Esophagus squamous epithelium (tissue), 5 donors: Measurements from ENCODE around the gene WDR5B. TPM values are rescaled to one million over a fixed set of nuclear protein-coding genes. Genes with fewer than 3 reads are reported as not detected.

Source experiments
- DNase-seq: peaks from one replicate; lab custom pipeline; 2025; lab: John Stamatoyannopoulos, UW
- H3K27ac ChIP-seq, 4 donors: fragments of 200-600 bp; sonication (generic); one replicate each; pipeline ENCODE4 v1.5.1; 2016 to 2019; ENCODE audit warnings: mild to moderate bottlenecking in 1 of 4
- H3K27me3 ChIP-seq, 4 donors: fragments of 200-600 bp; sonication (generic); 1 replicate in 3 of 4; 2 replicates in 1 of 4; pipeline versions ENCODE4 v1.5.1 to v1.6.0; 2017 to 2021; ENCODE audit warnings: antibody characterized with exemption in 1 of 4
- H3K36me3 ChIP-seq, 3 donors: fragments of 200-600 bp; sonication (generic); one replicate each; pipeline ENCODE4 v1.5.1; 2016 to 2019
- H3K4me1 ChIP-seq, 3 donors: fragments of 200-600 bp; sonication (generic); one replicate each; pipeline ENCODE4 v1.5.1; 2017 to 2019
- H3K4me3 ChIP-seq, 4 donors: fragments of 200-600 bp; sonication (generic); 1 replicate in 3 of 4; 2 replicates in 1 of 4; pipeline ENCODE4 v1.5.1; 2016 to 2019; ENCODE audit warnings: mild to moderate bottlenecking in 2 of 4, moderate library complexity in 1 of 4
- H3K9me3 ChIP-seq, 3 donors: fragments of 200-600 bp; sonication (generic); one replicate each; pipeline ENCODE4 v1.5.1; 2016 to 2019
- CTCF ChIP-seq, 6 experiments: fragments of 450-650 bp in 4 of 6; fragments of 200-600 bp in 2 of 6; sonication (generic) in 2 of 6; IDR thresholded peaks; one replicate each; pipeline ENCODE4 v1.5.1; 2016 to 2019; ENCODE audit warnings: antibody characterized with exemption in 6 of 6, mild to moderate bottlenecking in 4 of 6, moderate library complexity in 4 of 6
- POLR2A ChIP-seq, 4 donors: fragments of 450-650 bp; IDR thresholded peaks; one replicate each; pipeline ENCODE4 v1.6.1; 2017; ENCODE audit warnings: antibody characterized with exemption in 4 of 4, mild to moderate bottlenecking in 4 of 4, moderate library complexity in 3 of 4
- WGBS, 2 donors: methylation state at CpG; one replicate each; pipeline ENCODE4 v1.1.5; 2018; 5-methylcytosine and 5-hydroxymethylcytosine counted together
- intact Hi-C: fragments of 100-400 bp; cut with DNase I; formaldehyde crosslinking; loops from one replicate; pipeline ENCODE4 v1.15.0; 2022
- total RNA-seq, 4 donors: library from RNA; depleted of rRNA; stranded (reverse); fragments of >200 nt; gene quantifications; one replicate each; pipeline ENCODE4 v1.1.0, GENCODE V29; 2016
- donor health status: DM: yes; HTN: yes; CAD: no.

The WDR5B gene
- total RNA-seq, 4 donors from 2014 or later, result 0.57 to 4.6 (median 2.1) TPM

- 42 to 44% methylated on average over 1 of the region's 1 CpG for WGBS, 2 donors
- intact Hi-C loops, result loop anchor here (10.0 kb wide), 1 partner anchor 291 kb away; the partner anchor contains the start of gene PARP14
- peaks cover 0 to 18% (median 0%) of the 10 kb centered on the region in 3 donors for H3K36me3 ChIP-seq
- DNase-seq, result no peak
- H3K4me1 ChIP-seq, result peaks cover 0 to 36% (median 3%) of the 10 kb centered on the region in 3 donors
- H3K4me3 ChIP-seq, result no peak overlapping the region
- H3K9me3 ChIP-seq, result no peaks in the 10 kb centered on the region
- no peak for TF ChIP-seq CTCF (IDR thresholded peaks at IDR 0.05)
- TF ChIP-seq POLR2A (IDR thresholded peaks at IDR 0.05), result no peak
- no peaks in the 10 kb centered on the region for H3K27me3 ChIP-seq
- H3K27ac ChIP-seq, result no peak overlapping the region
Observed at GRCh38 chr3:122394173-122394572, 21.7 kb downstream of the WDR5B start.

GRCh38 chr3:122392868-122393844 is 22.7 kb downstream of the WDR5B start:
- WGBS, 2 donors, result 35 to 36% methylated on average over 2 of the region's 2 CpGs
- intact Hi-C loops, result loop anchor here (10.0 kb wide), 1 partner anchor 292 kb away; the partner anchor contains the start of gene PARP14
- no peak overlapping the region for H3K27ac ChIP-seq

GRCh38 chr3:122391681-122392446 is 24.0 kb downstream of the WDR5B start:
- Histone ChIP-seq H3K9me3 (no peaks in the 10 kb centered on the region), H3K4me3 (no peak overlapping the region), H3K27me3 (no peaks in the 10 kb centered on the region), H3K27ac (peak overlapping the region in 1 of 4 donors; percentile 4), H3K36me3 (peaks cover 0 to 24% (median 0%) of the 10 kb centered on the region in 3 donors), H3K4me1 (peaks cover 0 to 46% (median 3%) of the 10 kb centered on the region in 3 donors)
- intact Hi-C loops, result loop anchor here (10.0 kb wide), 1 partner anchor 293 kb away; the partner anchor contains the start of gene PARP14
- TF ChIP-seq POLR2A (IDR thresholded peaks at IDR 0.05), result no peak
- TF ChIP-seq CTCF (IDR thresholded peaks at IDR 0.05), result no peak
- no peak for DNase-seq
- 25 to 86% methylated on average over 1 to 2 of the region's 2 CpGs for WGBS, 2 donors

More at GRCh38 chr3:122392868-122393844, 22.7 kb downstream of the WDR5B start:
- H3K27me3 ChIP-seq, result no peaks in the 10 kb centered on the region
- peaks cover 0 to 36% (median 3%) of the 10 kb centered on the region in 3 donors for H3K4me1 ChIP-seq
- TF ChIP-seq POLR2A (IDR thresholded peaks at IDR 0.05) (no peak), CTCF (IDR thresholded peaks at IDR 0.05) (peak; percentile 30 to 74 (median 64))
- DNase-seq, result no peak
- peaks cover 0 to 15% (median 0%) of the 10 kb centered on the region in 3 donors for H3K36me3 ChIP-seq
- H3K9me3 ChIP-seq, result no peaks in the 10 kb centered on the region
- H3K4me3 ChIP-seq, result no peak overlapping the region

- H3K4me3 ChIP-seq, result no peak overlapping the region
- peaks cover 0 to 58% (median 8%) of the 10 kb centered on the region in 3 donors for H3K4me1 ChIP-seq
- H3K9me3 ChIP-seq, result no peaks in the 10 kb centered on the region
- peaks cover 0 to 35% (median 0%) of the 10 kb centered on the region in 3 donors for H3K36me3 ChIP-seq
- no peak for DNase-seq
- no peaks in the 10 kb centered on the region for H3K27me3 ChIP-seq
- peak overlapping the region in 3 of 4 donors; percentile 30 to 53 (median 51) for H3K27ac ChIP-seq
- TF ChIP-seq POLR2A (IDR thresholded peaks at IDR 0.05) (no peak), CTCF (IDR thresholded peaks at IDR 0.05) (no peak)
- intact Hi-C loops, result loop anchor here (10.0 kb wide), 1 partner anchor 294 kb away; the partner anchor contains the start of gene PARP14
- 42 to 53% methylated on average over 4 of the region's 4 CpGs for WGBS, 2 donors
Observed at GRCh38 chr3:122390665-122391064, 25.2 kb downstream of the WDR5B start.
